Calu3 (cell line): ENCODE data around the gene RBM4B. TPM values are rescaled to one million over a fixed set of nuclear protein-coding genes. Genes with fewer than 3 reads are reported as not detected.

Experiments
- BruUV-seq: library from RNA; stranded (reverse); fragments of 400-500 nt; replicated peaks from 2 replicates; lab custom pipeline; 2021; lab: Mats Ljungman, UMichigan
- CTCF ChIA-PET: fragments of 300-600 bp; sonication (Branson Sonifier 250); formaldehyde crosslinking; loops from one replicate; lab custom pipeline; 2022; ENCODE audit warnings: antibody characterized with exemption; lab: Charles Lee
- DNase-seq: peaks from one replicate; pipeline ENCODE4 v3.0.0; 2022
- H3K27ac Mint-ChIP-seq: one replicate; pipeline ENCODE4 v1.8.0; 2022; ENCODE audit warnings: mixed read lengths; ENCODE audit not compliant: unreplicated experiment
- H3K27me3 Mint-ChIP-seq: one replicate; pipeline ENCODE4 v1.8.0; 2022; ENCODE audit warnings: mixed read lengths; ENCODE audit not compliant: unreplicated experiment
- H3K36me3 Mint-ChIP-seq: one replicate; pipeline ENCODE4 v1.8.0; 2022; ENCODE audit warnings: mild to moderate bottlenecking, moderate library complexity, mixed read lengths; ENCODE audit not compliant: insufficient read depth, unreplicated experiment
- H3K4me1 Mint-ChIP-seq: one replicate; pipeline ENCODE4 v1.8.0; 2022; ENCODE audit warnings: mild to moderate bottlenecking, low read depth, mixed read lengths; ENCODE audit not compliant: unreplicated experiment
- H3K4me3 Mint-ChIP-seq: one replicate; pipeline ENCODE4 v1.8.0; 2022; ENCODE audit warnings: mild to moderate bottlenecking, low read depth, moderate library complexity, mixed read lengths; ENCODE audit not compliant: unreplicated experiment
- H3K9me3 Mint-ChIP-seq: one replicate; pipeline ENCODE4 v1.8.0; 2022; ENCODE audit warnings: low read depth, mixed read lengths; ENCODE audit not compliant: unreplicated experiment
- intact Hi-C: fragments of 100-400 bp; cut with micrococcal nuclease; formaldehyde crosslinking; loops from one replicate; pipeline ENCODE4 v1.10.0; 2022; ENCODE audit not compliant: unreplicated experiment
- total RNA-seq: library from RNA; stranded (reverse); gene quantifications from 2 replicates; pipeline ENCODE4 v1.2.3, GENCODE V29; 2022
- TF ChIP-seq, protein P1 (sequence below): fragments of 200-600 bp; IDR thresholded peaks from one replicate; pipeline ENCODE4 v1.8.0; 2022; ENCODE audit warnings: antibody characterized with exemption; ENCODE audit not compliant: unreplicated experiment

The RBM4B gene
- total RNA-seq, 1 experiment from 2014 or later = 23.0 TPM

DNA sequence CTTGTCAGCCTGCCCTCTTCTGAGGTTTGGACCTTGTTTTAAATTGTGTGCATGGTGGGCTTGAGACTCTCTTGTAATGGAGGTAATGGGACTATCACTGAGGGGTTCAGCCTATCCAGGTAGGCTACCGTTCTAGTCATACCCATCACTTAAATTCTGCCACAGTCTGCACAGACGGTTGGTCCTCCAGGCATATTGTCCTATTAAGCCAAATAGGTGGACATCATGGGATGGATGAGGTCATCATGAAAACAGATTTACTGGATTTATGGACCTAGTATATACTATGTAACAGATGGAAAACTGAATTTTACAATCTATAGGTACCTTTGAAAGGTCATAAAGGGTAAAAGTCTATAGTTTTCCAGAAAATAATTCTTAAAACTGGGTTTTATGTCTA lies 48.3 kb downstream of the RBM4B start:
- no peaks in the 10 kb centered on the region for H3K4me1 Mint-ChIP-seq
- no peak overlapping the region for H3K27ac Mint-ChIP-seq
- no peaks in the 10 kb centered on the region for H3K27me3 Mint-ChIP-seq
- CTCF ChIA-PET = interaction anchor here (1.7 kb wide), 1 partner anchor 9 kb away, joined by 3 read pairs; the partner anchor contains the start of gene RBM4
- DNase-seq = no peak
- H3K9me3 Mint-ChIP-seq = no peaks in the 10 kb centered on the region
- TF ChIP-seq, protein P1, sequence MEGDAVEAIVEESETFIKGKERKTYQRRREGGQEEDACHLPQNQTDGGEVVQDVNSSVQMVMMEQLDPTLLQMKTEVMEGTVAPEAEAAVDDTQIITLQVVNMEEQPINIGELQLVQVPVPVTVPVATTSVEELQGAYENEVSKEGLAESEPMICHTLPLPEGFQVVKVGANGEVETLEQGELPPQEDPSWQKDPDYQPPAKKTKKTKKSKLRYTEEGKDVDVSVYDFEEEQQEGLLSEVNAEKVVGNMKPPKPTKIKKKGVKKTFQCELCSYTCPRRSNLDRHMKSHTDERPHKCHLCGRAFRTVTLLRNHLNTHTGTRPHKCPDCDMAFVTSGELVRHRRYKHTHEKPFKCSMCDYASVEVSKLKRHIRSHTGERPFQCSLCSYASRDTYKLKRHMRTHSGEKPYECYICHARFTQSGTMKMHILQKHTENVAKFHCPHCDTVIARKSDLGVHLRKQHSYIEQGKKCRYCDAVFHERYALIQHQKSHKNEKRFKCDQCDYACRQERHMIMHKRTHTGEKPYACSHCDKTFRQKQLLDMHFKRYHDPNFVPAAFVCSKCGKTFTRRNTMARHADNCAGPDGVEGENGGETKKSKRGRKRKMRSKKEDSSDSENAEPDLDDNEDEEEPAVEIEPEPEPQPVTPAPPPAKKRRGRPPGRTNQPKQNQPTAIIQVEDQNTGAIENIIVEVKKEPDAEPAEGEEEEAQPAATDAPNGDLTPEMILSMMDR = no peak
- BruUV-seq = no TSS peak
- H3K36me3 Mint-ChIP-seq = peaks cover 45% of the 10 kb centered on the region
- H3K4me3 Mint-ChIP-seq = no peak overlapping the region
- intact Hi-C loops = no loop called here

DNA sequence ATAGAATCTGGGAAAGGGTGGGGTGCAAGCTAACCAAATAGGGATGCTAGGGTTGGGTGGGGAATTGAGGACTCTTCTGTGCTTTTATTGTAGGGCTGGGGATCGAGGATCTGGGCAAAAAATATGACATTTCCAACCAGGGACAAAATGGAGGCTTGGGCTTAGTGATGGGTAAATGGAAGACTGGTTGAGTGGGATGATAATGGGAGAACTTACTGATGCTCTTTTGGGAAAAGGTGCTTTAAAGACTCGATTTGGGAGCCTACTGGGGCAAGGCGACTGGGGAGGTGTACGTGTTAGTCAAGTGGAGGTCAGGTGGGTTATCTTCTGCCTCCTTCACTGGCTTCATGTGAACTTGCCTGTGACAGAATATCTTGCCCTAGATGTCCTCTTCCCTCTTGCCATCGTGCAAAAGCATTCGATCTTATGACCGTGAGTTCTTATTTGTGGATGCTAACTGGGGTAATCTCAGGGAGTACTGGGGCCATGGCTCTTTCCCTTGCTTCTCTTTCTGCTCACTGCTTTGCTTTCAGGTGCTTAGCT lies 49.6 kb downstream of the RBM4B start:
- no TSS peak for BruUV-seq
- Mint-ChIP-seq H3K27ac (no peak overlapping the region), H3K27me3 (no peaks in the 10 kb centered on the region), H3K9me3 (no peaks in the 10 kb centered on the region), H3K4me1 (peaks cover 10% of the 10 kb centered on the region), H3K36me3 (peaks cover 49% of the 10 kb centered on the region), H3K4me3 (no peak overlapping the region)
- intact Hi-C loops = no loop called here
- TF ChIP-seq, protein P1 = no peak
- no peak for DNase-seq
- CTCF ChIA-PET = interaction anchor here (0.6 to 1.7 kb wide), 2 partner anchors 10 to 12 kb away, joined by 3 read pairs; partner anchors contain the start of genes RBM14 and RBM4

DNA sequence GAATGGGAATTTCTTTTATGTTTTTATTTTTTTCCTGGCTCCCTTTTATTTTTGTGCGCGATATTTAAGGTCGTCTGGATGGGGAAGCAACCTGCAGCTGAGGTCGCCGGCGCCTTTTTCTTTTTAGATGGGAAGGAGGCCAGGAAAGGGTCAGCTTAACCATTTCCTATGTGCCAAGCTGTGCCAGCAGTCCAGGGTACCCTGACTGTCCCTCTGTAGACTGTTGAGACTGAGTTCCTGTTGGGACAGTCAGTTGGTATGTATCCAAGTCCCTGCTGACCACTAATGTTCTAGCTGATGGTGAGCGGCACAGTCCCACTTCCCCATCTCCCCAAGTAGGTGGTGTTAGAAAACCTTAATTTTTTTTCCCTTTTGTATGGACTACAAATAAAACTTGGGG lies 50.8 kb downstream of the RBM4B start:
- DNase-seq = no peak
- Mint-ChIP-seq H3K4me3 (no peak overlapping the region), H3K9me3 (no peaks in the 10 kb centered on the region), H3K27ac (no peak overlapping the region), H3K36me3 (peaks cover 56% of the 10 kb centered on the region), H3K27me3 (no peaks in the 10 kb centered on the region), H3K4me1 (peaks cover 14% of the 10 kb centered on the region)
- intact Hi-C loops = no loop called here
- TF ChIP-seq, protein P1 = no peak
- CTCF ChIA-PET = no interaction called here
- no TSS peak for BruUV-seq

DNA sequence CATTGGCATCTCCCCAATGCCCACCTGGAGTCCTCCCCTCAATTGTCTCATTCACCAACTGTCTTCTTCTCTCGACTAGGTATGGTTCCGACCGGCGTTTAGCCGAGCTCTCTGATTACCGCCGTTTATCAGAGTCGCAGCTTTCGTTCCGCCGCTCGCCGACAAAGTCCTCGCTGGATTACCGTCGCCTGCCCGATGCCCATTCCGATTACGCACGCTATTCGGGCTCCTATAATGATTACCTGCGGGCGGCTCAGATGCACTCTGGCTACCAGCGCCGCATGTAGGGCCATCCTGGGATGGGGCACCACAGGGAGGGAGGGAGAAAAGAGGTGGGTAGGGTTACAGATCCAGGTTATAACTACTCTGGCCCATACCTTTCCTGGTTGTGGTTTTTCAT lies 51.3 kb downstream of the RBM4B start:
- Mint-ChIP-seq H3K27ac (no peak overlapping the region), H3K4me3 (no peak overlapping the region), H3K36me3 (peaks cover 61% of the 10 kb centered on the region), H3K27me3 (no peaks in the 10 kb centered on the region), H3K4me1 (peaks cover 14% of the 10 kb centered on the region), H3K9me3 (no peaks in the 10 kb centered on the region)
- TF ChIP-seq, protein P1 = no peak
- intact Hi-C loops = no loop called here
- no TSS peak for BruUV-seq
- no peak for DNase-seq
- CTCF ChIA-PET = no interaction called here
